HepG2 (cell line): ENCODE measurements around the gene HOXA10. TPM values are rescaled to one million over a fixed set of nuclear protein-coding genes. Genes with fewer than 3 reads are reported as not detected.
A peak's percentile ranks its signal among the peaks of the same experiment; 100 is the strongest.

Experiments used
- ATAC-seq: fragments of 200-7000 bp; cut with Tn5 transposase; 3 replicates; pipeline ENCODE4 v1.9.1; 2020; ENCODE audit warnings: mild to moderate bottlenecking, moderate library complexity
- BruUV-seq: library from RNA; stranded (reverse); fragments of 400-500 nt; replicated peaks from 2 replicates; lab custom pipeline; 2021; lab: Mats Ljungman, UMichigan
- CTCF ChIA-PET: fragments of 300-600 bp; formaldehyde crosslinking; extraction: SDS; loops from one replicate; lab custom pipeline; 2021; ENCODE audit warnings: low total read pairs, inconsistent platforms, low intra/inter-chr PET ratio; lab: Yijun Ruan, JAX
- POLR2A ChIA-PET: fragments of 350-600 bp; sonication (Branson Sonifier 250); formaldehyde crosslinking; loops from one replicate; lab custom pipeline; 2020; ENCODE audit warnings: antibody characterized with exemption, inconsistent platforms; lab: Yijun Ruan, JAX
- DNase-seq: peaks from one replicate; pipeline ENCODE4 v3.0.0-alpha.2; 2015; ENCODE audit warnings: low spot score
- FAIRE-seq: peaks from 3 replicates; lab custom pipeline; 2011; peaks lifted over from hg19 to GRCh38; lab: Jason Lieb, UNC
- H2AFZ ChIP-seq: one replicate; pipeline ENCODE4 v1.6.1; 2011; ENCODE audit warnings: low read length, inconsistent platforms
- H3K27ac ChIP-seq: fragments of 300-600 bp; 3 replicates; pipeline ENCODE4 v1.8.0; 2011; ENCODE audit warnings: mixed run types, mild to moderate bottlenecking, mixed read lengths, low read length, inconsistent platforms; ENCODE audit not compliant: insufficient read depth; ENCODE audit errors: extremely low read length
- H3K27me3 ChIP-seq, 2 experiments: fragments of 200-600 bp in 1 of 2; 2 replicates in 1 of 2; 3 replicates in 1 of 2; pipeline versions ENCODE4 v1.6.0 to v1.8.0; 2011; ENCODE audit warnings: low read length in 2 of 2, mild to moderate bottlenecking in 2 of 2, moderate library complexity in 2 of 2, inconsistent platforms in 1 of 2; ENCODE audit not compliant: insufficient read depth in 2 of 2, control insufficient read depth in 1 of 2
- H3K36me3 ChIP-seq, 2 experiments: fragments of 200-600 bp in 1 of 2; replicated peaks in 1 of 2; 2 replicates in 1 of 2; 3 replicates in 1 of 2; pipeline versions ENCODE4 v1.5.1 to v1.8.0; 2011; ENCODE audit warnings: low read length in 2 of 2, inconsistent platforms in 1 of 2; ENCODE audit not compliant: insufficient read depth in 2 of 2, control insufficient read depth in 1 of 2
- H3K4me1 ChIP-seq: 2 replicates; pipeline ENCODE4 v1.5.1; 2012; ENCODE audit warnings: low read length, inconsistent platforms; ENCODE audit not compliant: insufficient read depth
- H3K4me2 ChIP-seq: 2 replicates; pipeline ENCODE4 v1.6.0; 2011; ENCODE audit warnings: low read depth, low read length, inconsistent platforms
- H3K4me3 ChIP-seq, 3 experiments: fragments of 200-600 bp in 1 of 3; sonication (generic), shearing (Covaris generic) in 1 of 3; replicated peaks in 1 of 3; 2 replicates each; pipeline ENCODE4 v1.5.1; 2011 to 2016; ENCODE audit warnings: low read length in 3 of 3, inconsistent platforms in 2 of 3, low read depth in 2 of 3, mild to moderate bottlenecking in 2 of 3, control low read depth in 1 of 3, mixed read lengths in 1 of 3; ENCODE audit not compliant: insufficient read depth in 1 of 3
- H3K79me2 ChIP-seq: one replicate; pipeline ENCODE4 v1.6.1; 2011; ENCODE audit warnings: low read length, inconsistent platforms; ENCODE audit not compliant: insufficient read depth
- H3K9ac ChIP-seq: 2 replicates; pipeline ENCODE4 v1.6.0; 2011; ENCODE audit warnings: mild to moderate bottlenecking, low read depth, low read length, inconsistent platforms; ENCODE audit not compliant: insufficient read depth
- H3K9me3 ChIP-seq: 2 replicates; pipeline ENCODE4 v1.5.1; 2012; ENCODE audit warnings: mild to moderate bottlenecking, low read length
- H4K20me1 ChIP-seq: 2 replicates; pipeline ENCODE4 v1.6.0; 2011; ENCODE audit warnings: inconsistent platforms, mild to moderate bottlenecking, low read length, moderate library complexity; ENCODE audit not compliant: insufficient read depth
- HNRNPH1 ChIP-seq: fragments of 200-400 bp; formaldehyde crosslinking; optimal IDR thresholded peaks from 2 replicates; pipeline ENCODE3; 2017; ENCODE audit warnings: mild to moderate bottlenecking, low read depth, low read length
- KDM1A ChIP-seq: IDR thresholded peaks from 2 replicates; pipeline ENCODE4 v1.6.1; 2016; ENCODE audit warnings: missing compliant biosample characterization
- NCOA5 ChIP-seq: sonication (generic); formaldehyde crosslinking; IDR thresholded peaks from 2 replicates; pipeline ENCODE4 v1.4.0; 2020; ENCODE audit warnings: missing genetic modification reagents
- PHF8 ChIP-seq: sonication (generic); formaldehyde crosslinking; IDR thresholded peaks from 2 replicates; pipeline ENCODE4 v1.5.0; 2020; ENCODE audit warnings: missing genetic modification reagents
- POLR2A ChIP-seq, 2 experiments: IDR thresholded peaks; 2 replicates each; pipeline ENCODE4 v1.6.1; 2011; ENCODE audit warnings: low read depth in 2 of 2, low read length in 2 of 2, mild to moderate bottlenecking in 1 of 2, moderate library complexity in 1 of 2; ENCODE audit not compliant: insufficient read depth in 1 of 2
- POLR2AphosphoS2 ChIP-seq: IDR thresholded peaks from 2 replicates; pipeline ENCODE4 v1.6.1; 2011; ENCODE audit warnings: low read depth, low read length, improper control_type of control experiment
- RFX1 ChIP-seq: fragments of 450-650 bp; IDR thresholded peaks from 2 replicates; pipeline ENCODE4 v1.6.1; 2017
- TOE1 ChIP-seq: sonication (generic); formaldehyde crosslinking; IDR thresholded peaks from 2 replicates; pipeline ENCODE4 v1.4.0; 2020; ENCODE audit warnings: mild to moderate bottlenecking, missing genetic modification reagents
- ZFP36 ChIP-seq: fragments of 150-350 bp; IDR thresholded peaks from 2 replicates; pipeline ENCODE4 v1.6.1; 2018; ENCODE audit warnings: borderline replicate concordance, low read length, low read depth; ENCODE audit not compliant: partially characterized antibody
- ZNF350 ChIP-seq: sonication (generic); formaldehyde crosslinking; IDR thresholded peaks from 2 replicates; pipeline ENCODE4 v1.4.0; 2020; ENCODE audit warnings: mild to moderate bottlenecking, low read depth, missing genetic modification reagents, borderline replicate concordance
- ZNF652 ChIP-seq: IDR thresholded peaks from 2 replicates; pipeline ENCODE4 v1.6.1; 2016; ENCODE audit warnings: low read depth, borderline replicate concordance
- ZNF670 ChIP-seq: sonication (generic); formaldehyde crosslinking; IDR thresholded peaks from 2 replicates; pipeline ENCODE4 v1.8.0; 2022; ENCODE audit warnings: mild to moderate bottlenecking, missing genetic modification reagents, borderline replicate concordance
- ZNF761 ChIP-seq: sonication (generic); formaldehyde crosslinking; conservative IDR thresholded peaks from 2 replicates; pipeline ENCODE4 v1.4.0; 2020; ENCODE audit warnings: mild to moderate bottlenecking, missing genetic modification reagents
- WGBS: methylation state at CpG from one replicate; pipeline ENCODE4 v1.1.6; 2017; ENCODE audit warnings: low lambda C conversion rate; 5-methylcytosine and 5-hydroxymethylcytosine counted together
- in situ Hi-C: cut with HindIII; loops from 2 replicates; pipeline ENCODE4 v1.10.0; 2017; ENCODE audit warnings: low pct_unique_long_range_greater_than_20kb; ENCODE audit not compliant: extremely low pct_ligation_motif_present
- intact Hi-C: fragments of 100-400 bp; cut with micrococcal nuclease; formaldehyde crosslinking; loops from one replicate; pipeline ENCODE4 v1.10.0; 2022; ENCODE audit not compliant: unreplicated experiment
- polyA plus RNA-seq, 8 experiments: library from polyadenylated mRNA; depleted of rRNA in 3 of 8; stranded (reverse) in 7 of 8; unstranded in 1 of 8; fragments of >200 nt; fragmentation: Illumina TruSeq in 4 of 8; extraction: Trizol in 4 of 8; gene quantifications; 2 replicates each; pipeline versions ENCODE4 v1.2.1 to v1.2.3, GENCODE V29; 2011 to 2016; ENCODE audit warnings: low read depth in 4 of 8, missing spikeins in 1 of 8, mixed read lengths in 1 of 8; ENCODE audit not compliant: insufficient read depth in 1 of 8
- total RNA-seq, 5 experiments: library from RNA; depleted of rRNA; stranded (reverse); fragments of >200 nt; fragmentation: Illumina TruSeq; extraction: Trizol; gene quantifications; 2 replicates each; pipeline ENCODE4 v1.2.3, GENCODE V29; 2016; ENCODE audit warnings: low read depth in 1 of 5
- TF ChIP-seq, protein P1 (sequence below): sonication (generic); formaldehyde crosslinking; IDR thresholded peaks from 2 replicates; pipeline ENCODE4 v1.8.1; 2023; ENCODE audit warnings: mild to moderate bottlenecking, missing genetic modification reagents
- TF ChIP-seq, protein P2 (sequence below): sonication (generic); formaldehyde crosslinking; IDR thresholded peaks from 2 replicates; pipeline ENCODE4 v1.5.1; 2020; ENCODE audit warnings: mild to moderate bottlenecking, moderate library complexity, missing genetic modification reagents
- TF ChIP-seq, protein P3 (sequence below): sonication (generic); formaldehyde crosslinking; IDR thresholded peaks from 2 replicates; pipeline ENCODE4 v1.4.0; 2020; ENCODE audit warnings: missing genetic modification reagents, mild to moderate bottlenecking, borderline replicate concordance

Gene HOXA10
- total and polyA plus RNA-seq, 2 of the 13 experiments (the other 11 are each of a cell fraction or from before 2014, with no cell fraction given) = not detected

DNA sequence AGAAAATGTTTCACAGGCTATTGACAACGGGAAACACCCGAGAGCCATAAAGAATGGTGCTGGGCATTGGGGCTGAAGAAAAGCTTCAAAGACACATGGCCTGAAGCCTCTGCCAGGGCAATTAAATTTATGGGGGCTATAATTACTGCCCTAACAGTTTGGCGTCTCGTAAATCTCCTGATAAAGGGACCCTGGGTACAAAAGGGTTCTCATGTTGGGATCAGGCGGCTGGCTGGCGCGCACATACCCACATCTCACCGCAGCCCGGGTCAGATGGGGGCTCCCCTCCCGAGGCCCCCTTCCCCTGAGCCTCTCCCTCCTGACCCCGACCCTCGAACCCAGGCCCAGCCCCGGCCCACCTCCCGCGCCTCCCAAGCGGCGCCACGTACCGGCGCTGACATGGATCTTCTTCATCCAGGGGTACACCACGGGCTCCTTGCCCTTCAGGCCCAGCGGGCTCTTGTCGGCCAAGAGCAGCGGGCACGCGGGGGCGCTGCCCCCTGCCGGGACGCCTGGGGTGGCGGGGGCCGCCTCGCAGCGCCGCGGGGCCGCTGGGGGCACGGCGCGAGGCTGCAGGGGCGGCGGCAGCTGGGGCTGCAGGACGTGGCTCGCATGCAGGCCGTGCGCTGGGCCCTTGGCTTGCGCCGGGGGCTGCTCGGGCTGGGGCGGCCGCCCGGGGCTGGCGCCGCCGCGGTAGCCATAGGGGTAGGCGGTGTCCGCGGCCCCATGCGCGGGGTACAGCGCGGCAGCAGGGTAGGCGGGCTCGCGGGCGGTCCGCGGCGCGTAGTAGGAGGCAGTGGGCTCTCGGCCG, 44.2 kb downstream of the HOXA10 start:
- no peaks in the 10 kb centered on the region for H3K9me3 ChIP-seq
- in situ Hi-C loops (no loop called here), intact Hi-C loops (loop anchor here (1.0 to 5.0 kb wide), 2 partner anchors 8 to 163 kb away; no protein-coding TSS in a partner anchor)
- peaks cover 0 to 3% of the 10 kb centered on the region in 2 experiments; a peak in 1 of 5 replicates for H3K36me3 ChIP-seq
- no peak overlapping the region for H2AFZ ChIP-seq
- H3K4me1 ChIP-seq = peaks cover 90% of the 10 kb centered on the region
- H3K27ac ChIP-seq = peak overlapping the region; percentile 73
- no peaks in the 10 kb centered on the region for H4K20me1 ChIP-seq
- ATAC-seq (peak; percentile 68), DNase-seq (peak; percentile 35), FAIRE-seq (no peak)
- BruUV-seq = no TSS peak
- H3K27me3 ChIP-seq = no peaks in the 10 kb centered on the region
- H3K4me3 ChIP-seq = peak overlapping the region; percentile 62 to 88 (median 69)
- peak overlapping the region; percentile 81 for H3K9ac ChIP-seq
- ChIA-PET POLR2A (interaction anchor here (0.9 to 5.0 kb wide), 10 partner anchors 9 to 441 kb away, joined by 3 to 118 read pairs (median 4); partner anchors contain the start of genes HOXA5 and SKAP2), CTCF (interaction anchor here (1.3 kb wide), 1 partner anchor 443 kb away, joined by 3 read pairs; no protein-coding TSS in a partner anchor)
- 6% methylated on average over 18 of the region's 72 CpGs for WGBS
- H3K79me2 ChIP-seq = no peaks in the 10 kb centered on the region
- peak overlapping the region; percentile 75 for H3K4me2 ChIP-seq
- TF ChIP-seq ZFP36 = no peak
- TF ChIP-seq, protein P1, sequence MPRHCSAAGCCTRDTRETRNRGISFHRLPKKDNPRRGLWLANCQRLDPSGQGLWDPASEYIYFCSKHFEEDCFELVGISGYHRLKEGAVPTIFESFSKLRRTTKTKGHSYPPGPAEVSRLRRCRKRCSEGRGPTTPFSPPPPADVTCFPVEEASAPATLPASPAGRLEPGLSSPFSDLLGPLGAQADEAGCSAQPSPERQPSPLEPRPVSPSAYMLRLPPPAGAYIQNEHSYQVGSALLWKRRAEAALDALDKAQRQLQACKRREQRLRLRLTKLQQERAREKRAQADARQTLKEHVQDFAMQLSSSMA = 0 out of 2 replicates have a peak, but pooled peaks have one; percentile 20
- no peak for TF ChIP-seq ZNF350 (CRISPR knock-in tag)
- TF ChIP-seq KDM1A (CRISPR knock-in tag) = no peak
- no peak for TF ChIP-seq ZNF670 (CRISPR knock-in tag)
- TF ChIP-seq, protein P2, sequence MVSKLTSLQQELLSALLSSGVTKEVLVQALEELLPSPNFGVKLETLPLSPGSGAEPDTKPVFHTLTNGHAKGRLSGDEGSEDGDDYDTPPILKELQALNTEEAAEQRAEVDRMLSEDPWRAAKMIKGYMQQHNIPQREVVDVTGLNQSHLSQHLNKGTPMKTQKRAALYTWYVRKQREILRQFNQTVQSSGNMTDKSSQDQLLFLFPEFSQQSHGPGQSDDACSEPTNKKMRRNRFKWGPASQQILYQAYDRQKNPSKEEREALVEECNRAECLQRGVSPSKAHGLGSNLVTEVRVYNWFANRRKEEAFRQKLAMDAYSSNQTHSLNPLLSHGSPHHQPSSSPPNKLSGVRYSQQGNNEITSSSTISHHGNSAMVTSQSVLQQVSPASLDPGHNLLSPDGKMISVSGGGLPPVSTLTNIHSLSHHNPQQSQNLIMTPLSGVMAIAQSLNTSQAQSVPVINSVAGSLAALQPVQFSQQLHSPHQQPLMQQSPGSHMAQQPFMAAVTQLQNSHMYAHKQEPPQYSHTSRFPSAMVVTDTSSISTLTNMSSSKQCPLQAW (CRISPR knock-in tag) = no peak
- peak; percentile 54 for TF ChIP-seq PHF8 (CRISPR knock-in tag)
- TF ChIP-seq, protein P3, sequence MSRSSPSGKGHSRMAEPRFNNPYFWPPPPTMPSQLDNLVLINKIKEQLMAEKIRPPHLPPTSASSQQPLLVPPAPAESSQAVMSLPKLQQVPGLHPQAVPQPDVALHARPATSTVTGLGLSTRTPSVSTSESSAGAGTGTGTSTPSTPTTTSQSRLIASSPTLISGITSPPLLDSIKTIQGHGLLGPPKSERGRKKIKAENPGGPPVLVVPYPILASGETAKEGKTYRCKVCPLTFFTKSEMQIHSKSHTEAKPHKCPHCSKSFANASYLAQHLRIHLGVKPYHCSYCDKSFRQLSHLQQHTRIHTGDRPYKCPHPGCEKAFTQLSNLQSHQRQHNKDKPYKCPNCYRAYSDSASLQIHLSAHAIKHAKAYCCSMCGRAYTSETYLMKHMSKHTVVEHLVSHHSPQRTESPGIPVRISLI (CRISPR knock-in tag) = 0 out of 2 replicates have a peak, but pooled peaks have one; percentile 18
- peak in 1 of 2 experiments; percentile 41; a peak in 1 of 4 replicates for TF ChIP-seq POLR2A (IDR thresholded peaks at IDR 0.05; ENCODE audit: insufficient read depth in 1 of 2, low read depth in 2 of 2, low read length in 2 of 2)
- no peak for TF ChIP-seq ZNF652 (CRISPR knock-in tag)
- TF ChIP-seq POLR2AphosphoS2 = no peak
- TF ChIP-seq ZNF761 (CRISPR knock-in tag) = no peak
- no peak for TF ChIP-seq TOE1 (CRISPR knock-in tag)
- no peak for TF ChIP-seq RFX1
- TF ChIP-seq NCOA5 (CRISPR knock-in tag) = no peak
- TF ChIP-seq HNRNPH1 = no peak
